Prostate gland (tissue), 2 donors: Measurements from ENCODE around the gene ZSWIM6.

Experiments used
- CTCF ChIP-seq, 4 experiments: fragments of 200-600 bp in 2 of 4; fragments of 450-650 bp in 2 of 4; sonication (generic) in 2 of 4; IDR thresholded peaks; 1 replicate in 3 of 4; 2 replicates in 1 of 4; pipeline ENCODE4 v1.5.1; 2016 to 2019; ENCODE audit warnings: antibody characterized with exemption in 4 of 4, mild to moderate bottlenecking in 2 of 4, moderate library complexity in 2 of 4
- POLR2A ChIP-seq: fragments of 450-650 bp; IDR thresholded peaks from one replicate; pipeline ENCODE4 v1.6.1; 2016; ENCODE audit warnings: antibody characterized with exemption, mild to moderate bottlenecking
- POLR2AphosphoS5 ChIP-seq: sonication (generic); formaldehyde crosslinking; IDR thresholded peaks from one replicate; pipeline ENCODE4 v1.6.1; 2017; ENCODE audit warnings: antibody characterized with exemption

GRCh38 chr5:61519728-61520277, 187.7 kb downstream of the ZSWIM6 start:
- no peak for TF ChIP-seq POLR2A
- TF ChIP-seq CTCF (IDR thresholded peaks at IDR 0.05), result no peak
- TF ChIP-seq POLR2AphosphoS5, result no peak
